OCI-LY7 (cell line): ENCODE results near the gene TOR2A. TPM values are rescaled to one million over a fixed set of nuclear protein-coding genes. Genes with fewer than 3 reads are reported as not detected.

ENCODE experiments used
- BruUV-seq: library from RNA; stranded (reverse); fragments of 400-500 nt; replicated peaks from 2 replicates; lab custom pipeline; 2021; lab: Mats Ljungman, UMichigan
- CTCF ChIA-PET: fragments of 300-600 bp; sonication (Branson Sonifier 250); formaldehyde crosslinking; loops from one replicate; lab custom pipeline; 2022; ENCODE audit warnings: antibody characterized with exemption; ENCODE audit not compliant: unreplicated experiment; lab: Charles Lee
- POLR2A ChIA-PET: fragments of 300-600 bp; sonication (Branson Sonifier 250); formaldehyde crosslinking; loops from one replicate; lab custom pipeline; 2022; ENCODE audit warnings: antibody characterized with exemption; lab: Charles Lee
- DNase-seq: peaks from one replicate; pipeline ENCODE4 v3.0.0-alpha.2; 2015; ENCODE audit warnings: low spot score
- H2AFZ ChIP-seq: fragments of 200-600 bp; sonication (generic), shearing (Covaris generic); 2 replicates; pipeline ENCODE4 v1.6.1; 2014; ENCODE audit warnings: mild to moderate bottlenecking, antibody characterized with exemption, low read length, moderate library complexity
- H3K27ac ChIP-seq: fragments of 200-600 bp; sonication (generic); 2 replicates; pipeline ENCODE4 v1.5.1; 2014; ENCODE audit warnings: mixed run types, low read depth, mild to moderate bottlenecking, moderate library complexity, low read length, inconsistent platforms; ENCODE audit not compliant: poor library complexity, severe bottlenecking
- H3K36me3 ChIP-seq: fragments of 200-600 bp; sonication (generic); 2 replicates; pipeline ENCODE4 v1.6.1; 2014; ENCODE audit warnings: mild to moderate bottlenecking, antibody characterized with exemption, low read length, moderate library complexity, mixed read lengths; ENCODE audit not compliant: insufficient read depth
- H3K4me1 ChIP-seq: fragments of 200-600 bp; sonication (generic); 2 replicates; pipeline ENCODE4 v1.5.1; 2014; ENCODE audit warnings: mild to moderate bottlenecking, low read length; ENCODE audit not compliant: insufficient read depth, poor library complexity, severe bottlenecking
- H3K4me2 ChIP-seq: fragments of 200-600 bp; sonication (generic); 2 replicates; pipeline ENCODE4 v1.6.1; 2014; ENCODE audit warnings: mild to moderate bottlenecking, low read length
- H3K4me3 ChIP-seq: fragments of 200-600 bp; sonication (generic); 2 replicates; pipeline ENCODE4 v1.5.1; 2014; ENCODE audit warnings: mild to moderate bottlenecking, low read depth, low read length; ENCODE audit not compliant: poor library complexity, severe bottlenecking
- H3K79me2 ChIP-seq: fragments of 200-600 bp; sonication (generic); 2 replicates; pipeline ENCODE4 v1.6.1; 2016; ENCODE audit warnings: low read depth, mild to moderate bottlenecking, low read length, moderate library complexity, mixed read lengths; ENCODE audit not compliant: insufficient read depth
- H3K9me2 ChIP-seq: fragments of 200-600 bp; sonication (generic); 2 replicates; pipeline ENCODE4 v1.6.1; 2016; ENCODE audit warnings: mild to moderate bottlenecking, low read length, mixed read lengths; ENCODE audit not compliant: insufficient read depth
- H3K9me3 ChIP-seq: fragments of 200-600 bp; sonication (generic); 2 replicates; pipeline ENCODE4 v1.6.1; 2014; ENCODE audit warnings: mild to moderate bottlenecking, mixed run types, low read length, mixed read lengths
- H4K20me1 ChIP-seq: fragments of 200-600 bp; sonication (generic); 2 replicates; pipeline ENCODE4 v1.6.1; 2014; ENCODE audit warnings: mild to moderate bottlenecking, antibody characterized with exemption, low read length, moderate library complexity, mixed read lengths; ENCODE audit not compliant: insufficient read depth
- CTCF ChIP-seq: fragments of 200-600 bp; sonication (generic); conservative IDR thresholded peaks from 2 replicates; pipeline ENCODE4 v1.5.1; 2014; ENCODE audit warnings: mild to moderate bottlenecking, antibody characterized with exemption, low read length, moderate library complexity, mixed read lengths
- EZH2phosphoT487 ChIP-seq: fragments of 200-600 bp; sonication (generic); IDR thresholded peaks from 2 replicates; pipeline ENCODE4 v1.6.1; 2018; ENCODE audit warnings: low read depth, borderline replicate concordance, mild to moderate bottlenecking, mixed run types, antibody characterized with exemption, low read length, moderate library complexity, mixed read lengths
- intact Hi-C: fragments of 100-400 bp; cut with micrococcal nuclease; formaldehyde crosslinking; loops from one replicate; pipeline ENCODE4 v1.10.0; 2022; ENCODE audit not compliant: unreplicated experiment
- total RNA-seq, 2 experiments: library from RNA; depleted of rRNA in 1 of 2; stranded (reverse); fragments of >200 nt in 1 of 2; shearing (Covaris generic) in 1 of 2; gene quantifications; 2 replicates each; pipeline ENCODE4 v1.2.3, GENCODE V29; 2014 to 2022

TOR2A gene
- total RNA-seq, 2 experiments from 2014 or later: 13.9 to 17.9 TPM

- Histone ChIP-seq H4K20me1 (no peaks in the 10 kb centered on the region), H3K4me2 (no peak overlapping the region), H3K9me2 (no peaks in the 10 kb centered on the region), H2AFZ (no peak overlapping the region), H3K4me1 (peaks cover 4% of the 10 kb centered on the region), H3K9me3 (no peaks in the 10 kb centered on the region), H3K79me2 (no peaks in the 10 kb centered on the region), H3K27ac (no peak overlapping the region), H3K36me3 (no peaks in the 10 kb centered on the region), H3K4me3 (no peak overlapping the region)
- BruUV-seq: no TSS peak
- intact Hi-C loops: no loop called here
- POLR2A ChIA-PET: interaction anchor here (0.7 to 1.1 kb wide), 2 partner anchors 14 to 37 kb away, joined by 3 read pairs; no protein-coding TSS in a partner anchor
- TF ChIP-seq CTCF (no peak), EZH2phosphoT487 (no peak)
- DNase-seq: no peak
- CTCF ChIA-PET: no interaction called here
Measured at GRCh38 chr9:127728808-127729207, 6.3 kb downstream of the TOR2A start.

GRCh38 chr9:127726871-127727270, 8.2 kb downstream of the TOR2A start:
- CTCF ChIA-PET: no interaction called here
- DNase-seq: no peak
- Histone ChIP-seq H4K20me1 (no peaks in the 10 kb centered on the region), H3K4me2 (no peak overlapping the region), H2AFZ (no peak overlapping the region), H3K79me2 (no peaks in the 10 kb centered on the region), H3K9me2 (no peaks in the 10 kb centered on the region), H3K36me3 (no peaks in the 10 kb centered on the region), H3K4me1 (no peaks in the 10 kb centered on the region), H3K9me3 (no peaks in the 10 kb centered on the region), H3K27ac (no peak overlapping the region), H3K4me3 (no peak overlapping the region)
- TF ChIP-seq CTCF (no peak), EZH2phosphoT487 (no peak)
- POLR2A ChIA-PET: interaction anchor here (0.5 kb wide), 1 partner anchor 133 kb away, joined by 5 read pairs; no protein-coding TSS in a partner anchor
- BruUV-seq: no TSS peak
- intact Hi-C loops: no loop called here

- no TSS peak for BruUV-seq
- H2AFZ ChIP-seq: no peak overlapping the region
- H3K9me3 ChIP-seq: no peaks in the 10 kb centered on the region
- no peak for DNase-seq
- no peaks in the 10 kb centered on the region for H3K79me2 ChIP-seq
- TF ChIP-seq CTCF (no peak), EZH2phosphoT487 (no peak)
- H3K9me2 ChIP-seq: no peaks in the 10 kb centered on the region
- no peaks in the 10 kb centered on the region for H3K36me3 ChIP-seq
- intact Hi-C loops: no loop called here
- ChIA-PET POLR2A (no interaction called here), CTCF (no interaction called here)
- H3K4me1 ChIP-seq: peaks cover 10% of the 10 kb centered on the region
- H3K4me3 ChIP-seq: no peak overlapping the region
- H3K27ac ChIP-seq: no peak overlapping the region
- H4K20me1 ChIP-seq: no peaks in the 10 kb centered on the region
- H3K4me2 ChIP-seq: no peak overlapping the region
Measured at GRCh38 chr9:127724012-127724411, 11.1 kb downstream of the TOR2A start.
